DND-41 (cell line): ENCODE measurements around the gene GPT2.

Experiments used
- ATAC-seq: fragments of 200-7000 bp; cut with Tn5 transposase; 3 replicates; pipeline ENCODE4 v1.9.1; 2021; ENCODE audit warnings: low read depth; ENCODE audit not compliant: insufficient read depth
- DNase-seq: peaks from one replicate; pipeline ENCODE4 v3.0.0-alpha.2; 2020
- H2AFZ ChIP-seq: 2 replicates; pipeline ENCODE4 v1.6.0; 2012; ENCODE audit warnings: low read depth, low read length
- H3K27ac ChIP-seq: 2 replicates; pipeline ENCODE4 v1.5.1; 2012; ENCODE audit warnings: low read length, inconsistent platforms
- H3K27me3 ChIP-seq: fragments of 200-600 bp; sonication (generic); 2 replicates; pipeline ENCODE4 v1.6.0; 2012; ENCODE audit warnings: low read length, mild to moderate bottlenecking, inconsistent platforms; ENCODE audit not compliant: insufficient read depth, poor library complexity
- H3K36me3 ChIP-seq: 2 replicates; pipeline ENCODE4 v1.5.1; 2012; ENCODE audit warnings: low read length, inconsistent platforms; ENCODE audit not compliant: insufficient read depth
- H3K4me1 ChIP-seq: 2 replicates; pipeline ENCODE4 v1.5.1; 2012; ENCODE audit warnings: mild to moderate bottlenecking, low read length; ENCODE audit not compliant: insufficient read depth
- H3K4me2 ChIP-seq: 2 replicates; pipeline ENCODE4 v1.6.0; 2012; ENCODE audit warnings: mild to moderate bottlenecking, moderate library complexity, low read length, inconsistent platforms; ENCODE audit not compliant: insufficient read depth
- H3K4me3 ChIP-seq, 2 experiments: fragments of 200-600 bp in 1 of 2; shearing (Covaris generic) in 1 of 2; 2 replicates each; pipeline ENCODE4 v1.5.1; 2012 to 2016; ENCODE audit warnings: inconsistent platforms in 2 of 2, low read length in 2 of 2, mild to moderate bottlenecking in 2 of 2, low read depth in 1 of 2, moderate library complexity in 1 of 2
- H3K79me2 ChIP-seq: 2 replicates; pipeline ENCODE4 v1.6.0; 2012; ENCODE audit warnings: low read length, inconsistent platforms; ENCODE audit not compliant: insufficient read depth
- H3K9ac ChIP-seq: 2 replicates; pipeline ENCODE4 v1.6.0; 2012; ENCODE audit warnings: low read depth, mild to moderate bottlenecking, inconsistent platforms, low read length, moderate library complexity
- H3K9me3 ChIP-seq: 2 replicates; pipeline ENCODE4 v1.5.1; 2012; ENCODE audit warnings: low read length, moderate library complexity, mild to moderate bottlenecking, inconsistent platforms; ENCODE audit not compliant: insufficient read depth, severe bottlenecking
- H4K20me1 ChIP-seq: 2 replicates; pipeline ENCODE4 v1.6.0; 2012; ENCODE audit warnings: low read length; ENCODE audit not compliant: insufficient read depth
- CTCF ChIP-seq: IDR thresholded peaks from 2 replicates; pipeline ENCODE4 v1.5.1; 2012; ENCODE audit warnings: borderline replicate concordance, low read length, moderate library complexity, mild to moderate bottlenecking; ENCODE audit not compliant: poor library complexity, severe bottlenecking; ENCODE audit errors: extremely low read depth
- EZH2 ChIP-seq: IDR thresholded peaks from 3 replicates; pipeline ENCODE4 v1.6.1; 2012; ENCODE audit warnings: borderline replicate concordance, low read depth, mild to moderate bottlenecking, moderate library complexity, low read length, inconsistent platforms; ENCODE audit not compliant: severe bottlenecking

The GPT2 gene

GRCh38 chr16:46947900-46948547 is 63.9 kb downstream of the GPT2 start:
- Histone ChIP-seq H3K9ac (no peak overlapping the region), H3K4me1 (peaks cover 3% of the 10 kb centered on the region; the same call in 1 of the 2 replicates), H2AFZ (no peak overlapping the region), H3K36me3 (no peaks in the 10 kb centered on the region), H3K9me3 (no peaks in the 10 kb centered on the region), H3K4me3 (no peak overlapping the region), H3K27me3 (no peaks in the 10 kb centered on the region), H3K4me2 (no peak overlapping the region), H3K27ac (no peak overlapping the region), H4K20me1 (no peaks in the 10 kb centered on the region), H3K79me2 (no peaks in the 10 kb centered on the region)
- TF ChIP-seq EZH2 = no peak
- peak; percentile 58 for TF ChIP-seq CTCF
- peak; percentile 38 for DNase-seq
- peak; percentile 85 for ATAC-seq

- Histone ChIP-seq H3K79me2 (no peaks in the 10 kb centered on the region), H3K27ac (no peak overlapping the region), H3K36me3 (no peaks in the 10 kb centered on the region), H3K4me1 (no peaks in the 10 kb centered on the region), H3K4me2 (no peak overlapping the region), H3K4me3 (no peak overlapping the region), H3K9ac (no peak overlapping the region), H2AFZ (no peak overlapping the region), H3K27me3 (no peaks in the 10 kb centered on the region), H3K9me3 (no peaks in the 10 kb centered on the region), H4K20me1 (no peaks in the 10 kb centered on the region)
- no peak for DNase-seq
- TF ChIP-seq CTCF (no peak), EZH2 (no peak)
- ATAC-seq = no peak
Measured at GRCh38 chr16:46948548-46949166, 64.5 kb downstream of the GPT2 start.

- Histone ChIP-seq H2AFZ (no peak overlapping the region), H3K4me1 (no peaks in the 10 kb centered on the region), H3K9ac (no peak overlapping the region), H3K27me3 (no peaks in the 10 kb centered on the region), H3K9me3 (no peaks in the 10 kb centered on the region), H3K4me3 (no peak overlapping the region), H3K4me2 (no peak overlapping the region), H3K79me2 (no peaks in the 10 kb centered on the region), H4K20me1 (no peaks in the 10 kb centered on the region), H3K27ac (no peak overlapping the region), H3K36me3 (peaks cover under 1% of the 10 kb centered on the region; the same call in 1 of the 2 replicates)
- TF ChIP-seq EZH2 (no peak), CTCF (no peak)
- no peak for ATAC-seq
- DNase-seq = no peak
Measured at GRCh38 chr16:46949241-46949892, 65.2 kb downstream of the GPT2 start.
